ELR (cell line): Measurements from ENCODE around the gene CRTAP.
"Not testable (repeated sequence)": the region's sequence is repeated elsewhere in the genome, so short reads cannot be mapped to it uniquely, and the experiment has no call there.

Experiments
- DNase-seq: peaks from one replicate; pipeline ENCODE4 v3.0.0-alpha.2; 2015; ENCODE audit warnings: low read depth

Gene CRTAP

DNA sequence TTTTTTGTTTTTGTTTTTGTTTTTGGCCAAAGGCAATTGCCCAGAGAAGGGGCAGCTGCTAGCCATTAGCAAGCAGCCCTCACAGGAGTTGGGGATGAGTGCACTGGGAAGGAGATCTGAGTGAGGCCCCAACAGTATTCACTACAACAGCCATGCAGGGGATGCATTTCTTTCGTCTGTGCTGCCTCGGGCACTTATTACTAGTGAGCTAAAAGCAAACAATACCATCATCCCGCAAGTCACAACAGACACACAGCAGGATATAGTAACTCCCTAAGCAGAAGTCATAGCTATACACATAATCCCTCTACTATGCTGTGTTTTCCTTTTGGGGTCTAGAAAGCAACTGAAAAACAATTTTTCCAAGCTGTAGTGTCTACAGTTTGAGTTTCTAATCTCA, 27.2 kb downstream of the CRTAP start:
- DNase-seq = no peak

DNA sequence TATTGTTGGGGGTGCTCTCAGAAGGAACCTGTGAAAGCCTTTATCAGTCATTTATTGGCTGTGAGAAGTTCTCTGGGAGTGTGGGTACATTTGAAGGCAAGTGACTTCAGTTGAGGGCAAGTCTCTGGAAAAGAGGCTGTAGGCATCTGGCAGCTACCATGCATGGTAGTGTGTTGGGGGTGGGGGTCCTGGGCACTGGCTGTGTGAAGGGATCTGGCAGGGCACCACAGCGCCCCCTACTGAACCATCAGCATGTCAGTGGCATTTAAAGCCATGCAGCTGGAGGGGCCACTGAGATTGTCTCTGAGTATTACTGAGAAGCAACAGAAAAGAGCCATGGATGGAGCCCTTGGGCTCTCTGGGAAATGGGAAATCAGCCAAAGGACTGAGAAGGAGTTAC, 30.6 kb downstream of the CRTAP start:
- peak; percentile 28 for DNase-seq

DNA sequence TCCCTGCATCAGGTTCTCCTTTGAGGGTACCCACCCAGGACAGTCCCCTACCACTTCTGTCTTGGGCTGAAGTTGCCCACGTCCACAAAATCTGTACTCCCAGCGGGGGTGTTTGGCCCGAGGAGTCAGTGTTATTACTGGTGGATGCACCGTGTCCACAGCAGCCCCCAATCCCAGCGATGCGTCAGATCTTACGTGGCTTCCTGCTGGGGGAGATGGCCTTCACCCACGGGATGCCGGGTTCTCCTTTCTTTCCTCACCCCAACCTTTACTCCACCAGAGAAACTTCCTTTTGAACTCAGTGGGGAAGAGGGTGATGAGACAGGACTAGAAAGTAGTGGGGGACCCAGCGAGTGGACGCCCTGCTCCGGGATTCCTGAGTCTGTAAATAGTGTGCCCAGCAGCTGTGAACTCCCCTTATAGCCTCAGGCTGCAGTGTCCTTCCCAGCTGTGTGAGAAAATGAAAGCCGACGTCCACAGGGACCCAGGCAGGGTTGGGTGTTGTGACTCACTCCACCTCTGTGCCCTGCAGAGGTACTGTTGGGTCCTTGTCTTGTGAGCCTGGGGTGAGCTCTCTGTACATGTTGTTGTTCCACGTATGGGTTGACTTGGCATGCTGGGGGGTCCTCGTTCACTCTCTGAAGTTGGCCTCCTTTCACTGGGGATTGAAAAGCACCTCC, 31.5 kb downstream of the CRTAP start:
- no peak for DNase-seq

DNA sequence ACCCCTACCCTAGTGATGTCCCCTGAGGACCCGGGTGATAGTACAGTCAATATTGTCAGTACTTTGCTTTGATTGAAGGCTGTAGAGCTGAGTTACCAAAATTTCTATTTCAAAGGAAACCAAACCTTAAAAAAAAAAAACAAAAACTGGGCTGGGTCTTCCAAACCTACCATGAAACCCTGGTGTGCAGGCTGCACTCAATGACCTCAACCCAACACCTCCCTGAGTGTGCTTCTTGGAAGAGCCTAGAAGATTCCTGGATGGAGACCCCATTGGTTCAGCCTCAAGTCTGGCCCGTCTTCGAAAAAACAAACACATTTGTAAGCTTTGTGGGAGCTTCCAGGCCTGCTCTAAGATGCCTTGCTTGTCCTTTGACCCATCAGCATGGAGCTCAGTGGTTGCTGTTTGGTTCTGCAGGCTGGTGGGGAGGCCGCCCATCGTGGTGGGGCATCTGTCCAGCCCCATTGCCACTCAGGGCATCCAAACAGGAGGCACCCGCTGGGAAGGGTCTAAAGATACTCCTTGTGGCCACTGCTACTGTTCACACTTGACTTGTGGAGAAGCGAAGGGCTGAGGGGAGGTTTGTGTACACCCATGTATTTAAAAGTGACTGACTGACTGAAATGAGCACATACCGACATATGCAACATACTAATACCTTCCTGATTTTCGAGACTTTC, 32.2 kb downstream of the CRTAP start:
- DNase-seq = no peak

DNA sequence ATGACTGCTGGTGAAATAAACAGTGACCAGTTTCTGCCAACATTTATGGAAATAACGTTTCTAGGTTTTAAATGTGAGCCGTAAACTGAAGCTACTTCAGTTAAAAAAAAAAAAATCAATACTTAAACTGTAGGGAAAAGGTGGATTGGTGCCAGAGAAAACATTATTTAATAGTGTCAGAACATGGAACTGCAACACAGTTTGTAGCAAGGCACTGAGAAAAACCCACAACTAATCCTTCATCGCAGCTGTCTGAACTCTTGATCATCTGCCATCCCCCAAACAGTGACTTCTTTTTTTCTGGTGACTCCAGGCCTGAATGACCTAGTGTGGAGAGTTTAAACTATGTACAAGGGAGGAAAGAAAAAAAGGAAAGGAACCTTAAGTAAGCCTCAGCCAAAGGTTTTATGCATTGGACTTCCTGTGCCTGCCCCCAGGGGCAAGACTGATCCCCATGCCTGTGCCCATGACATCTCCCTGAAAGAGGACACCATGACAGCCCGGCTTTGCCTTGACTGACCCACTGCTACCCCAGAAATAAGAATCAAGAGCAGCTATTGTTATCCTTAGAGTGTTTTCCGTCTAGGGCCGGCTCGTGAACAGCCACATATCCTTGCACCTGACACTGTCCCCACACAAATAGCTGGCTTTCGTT, 33.1 kb downstream of the CRTAP start:
- peak; percentile 26 for DNase-seq

DNA sequence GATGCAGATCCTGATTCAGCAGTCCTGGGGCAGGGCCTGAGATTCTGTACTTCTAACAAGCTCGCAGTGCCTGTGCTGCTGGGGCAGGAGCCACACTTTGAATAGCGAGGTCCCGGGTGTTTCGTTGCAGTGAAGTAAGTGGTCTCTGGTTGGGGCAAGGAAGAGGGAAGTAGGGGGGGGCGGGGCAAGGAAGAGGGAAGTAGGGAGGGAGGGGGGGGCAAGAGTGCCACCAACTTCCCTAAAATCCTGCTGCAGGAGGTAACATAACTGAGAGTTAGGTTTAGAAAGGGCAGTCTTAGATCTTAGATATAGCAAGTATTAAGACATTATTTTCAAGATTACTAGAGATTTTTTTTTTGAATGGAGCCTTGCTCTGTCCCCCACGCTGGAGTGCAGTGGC, 35.5 kb downstream of the CRTAP start:
- no peak for DNase-seq

DNA sequence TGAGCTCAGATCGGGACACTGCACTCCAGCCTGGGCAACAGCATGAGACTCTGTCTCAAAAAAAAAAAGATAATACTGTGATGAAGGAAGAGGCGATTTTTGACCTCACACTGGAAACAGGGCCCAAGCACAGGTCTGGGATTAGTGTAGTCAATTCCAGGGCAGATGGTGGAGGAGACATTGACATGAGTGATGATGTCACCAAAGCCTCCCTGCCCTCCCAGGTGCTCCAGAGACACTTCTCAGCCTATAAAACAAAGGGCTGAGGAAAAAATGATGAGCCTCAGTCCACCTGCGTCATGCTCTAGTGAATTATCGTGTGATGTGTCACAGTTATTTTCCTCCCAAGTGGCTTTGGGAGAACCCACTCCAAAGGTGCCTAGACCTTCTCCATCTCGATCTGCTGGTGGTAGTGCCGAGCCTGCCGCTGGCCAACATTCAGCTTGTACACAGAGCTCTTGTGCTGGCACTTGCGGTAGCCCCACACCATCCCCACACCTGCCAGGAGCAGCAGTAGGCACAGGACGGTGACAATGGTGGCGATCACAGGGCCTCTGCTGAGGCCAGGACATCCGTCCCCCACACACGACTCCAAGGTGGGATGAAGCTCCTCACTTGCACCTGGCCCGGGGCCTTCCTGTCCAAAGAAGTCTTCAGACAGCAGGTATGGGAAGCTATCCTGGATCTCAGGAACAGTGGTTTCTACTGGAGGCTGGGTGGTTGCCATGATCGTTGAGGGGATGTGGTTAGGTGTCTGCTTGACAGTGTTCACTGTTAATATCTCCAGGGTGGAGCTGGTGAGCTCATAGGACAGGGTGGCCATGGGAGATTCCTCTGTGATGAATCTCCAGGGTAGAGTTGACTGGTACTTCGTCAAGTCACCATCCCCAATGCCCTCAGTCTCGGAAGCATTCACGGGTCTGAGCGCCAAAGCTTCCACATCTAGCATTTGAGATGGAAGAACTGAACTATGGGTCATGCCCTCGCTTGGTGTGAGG, 38.8 kb downstream of the CRTAP start:
- DNase-seq = peak; percentile 46

DNA sequence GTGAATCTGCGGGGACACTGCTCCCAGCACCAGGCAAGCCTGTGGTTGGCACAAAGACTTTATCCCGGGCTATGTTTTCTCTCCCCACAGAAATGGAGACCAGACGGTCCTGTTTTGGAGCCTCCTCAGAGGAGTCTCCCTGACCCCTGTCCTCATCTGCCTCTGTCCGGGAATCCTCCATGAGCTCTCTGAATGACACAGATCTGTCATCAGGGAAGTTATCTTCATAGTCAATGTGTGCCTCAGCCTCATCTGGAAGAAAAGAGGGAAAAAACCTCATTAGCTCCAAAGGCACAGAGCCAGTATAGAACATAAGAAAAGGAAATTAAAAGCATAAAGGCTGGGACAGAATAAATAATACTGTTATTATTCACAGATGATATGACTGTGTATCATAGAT, 40.0 kb downstream of the CRTAP start:
- DNase-seq = no peak

DNA sequence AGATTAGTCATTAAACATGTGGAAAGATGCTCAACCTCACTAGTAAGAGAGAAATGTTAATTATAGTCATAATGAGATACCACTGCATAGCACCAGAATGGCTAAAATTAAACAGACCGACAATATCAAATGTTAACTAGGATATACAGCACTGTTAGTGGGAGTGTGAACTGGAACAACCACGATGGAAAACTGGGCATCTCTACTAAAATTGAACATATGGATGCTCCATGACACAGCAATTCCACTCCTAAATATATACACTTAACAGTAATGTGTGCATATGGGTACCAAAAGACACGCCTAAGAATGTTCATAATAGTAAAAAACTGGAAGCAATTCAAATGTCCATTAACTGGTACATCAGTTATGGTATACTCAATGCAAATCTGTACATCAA, 41.5 kb downstream of the CRTAP start:
- no peak for DNase-seq

DNA sequence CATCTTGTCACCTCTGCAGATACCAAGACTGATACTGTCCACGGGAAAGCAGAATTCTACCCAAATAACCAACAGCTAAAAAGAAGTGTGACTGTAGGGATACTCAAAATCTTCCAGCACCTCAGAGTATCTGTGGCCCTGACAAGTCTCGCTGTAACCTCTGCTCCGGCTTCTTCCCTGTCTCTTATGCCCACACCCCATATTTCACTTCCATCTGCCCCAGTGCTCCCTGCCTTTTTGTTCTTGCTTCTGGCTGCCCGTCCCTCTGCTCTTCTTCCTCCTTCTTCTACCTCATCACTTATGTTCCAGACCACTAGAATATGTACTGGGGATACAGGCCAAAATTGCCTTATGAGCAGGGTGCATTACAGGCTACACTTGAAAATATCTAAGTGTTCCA, 45.4 kb downstream of the CRTAP start:
- no peak for DNase-seq

DNA sequence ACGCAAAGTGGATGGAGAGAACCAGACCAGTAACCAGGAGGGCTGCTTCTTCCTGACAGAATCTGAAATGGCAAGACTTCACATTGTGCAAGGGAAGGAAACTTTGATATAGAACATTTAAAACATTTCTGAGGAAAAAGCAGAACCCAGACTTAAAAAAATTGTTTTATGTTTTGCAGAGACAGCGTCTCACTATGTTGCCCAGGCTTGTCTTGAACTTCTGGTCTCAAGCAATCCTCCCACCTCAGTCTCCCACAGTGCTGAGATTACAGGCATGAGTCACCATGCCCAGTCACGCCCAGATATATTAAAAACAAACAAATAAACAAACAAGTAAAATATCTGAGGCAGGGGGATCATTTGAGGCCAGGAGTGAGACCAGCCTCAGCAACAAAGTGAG, 46.2 kb downstream of the CRTAP start:
- DNase-seq = no peak

DNA sequence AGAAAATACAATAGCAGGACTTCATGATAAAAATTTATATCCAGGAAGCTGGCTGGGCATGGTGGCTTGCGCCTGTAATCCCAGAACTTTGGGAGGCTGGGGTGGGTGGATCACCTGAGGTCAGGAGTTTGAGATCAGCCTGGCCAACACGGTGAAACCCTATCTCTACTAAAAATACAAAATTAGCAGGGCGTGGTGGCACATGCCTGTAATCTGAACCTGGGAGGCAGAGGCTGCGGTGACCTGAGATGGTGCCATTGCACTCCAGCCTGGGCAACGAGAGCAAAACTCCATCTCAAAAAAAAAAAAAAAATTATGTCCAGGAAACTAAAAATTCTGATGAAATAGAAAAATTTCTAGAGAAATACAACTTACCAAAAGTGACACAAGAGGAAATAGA, 48.8 kb downstream of the CRTAP start:
- not testable (repeated sequence) for DNase-seq

DNA sequence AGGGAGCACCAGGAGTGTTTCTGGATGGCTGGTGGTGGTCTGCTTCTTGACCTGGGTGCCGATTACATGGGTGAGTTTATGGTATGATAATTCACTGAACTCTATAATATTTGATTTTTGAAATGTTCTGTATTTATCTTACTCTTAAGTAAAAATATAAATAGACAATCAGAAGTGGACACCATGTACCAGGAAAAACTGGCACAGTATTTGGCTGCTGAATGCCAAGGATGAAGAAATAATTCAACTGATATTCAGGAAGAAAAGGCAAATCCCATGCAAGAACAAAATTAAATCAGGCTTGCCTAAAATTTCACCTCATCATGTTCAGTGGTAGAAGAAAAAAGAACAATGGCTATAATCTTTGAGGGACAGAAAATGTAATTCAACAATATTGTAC, 51.6 kb downstream of the CRTAP start:
- DNase-seq = no peak

DNA sequence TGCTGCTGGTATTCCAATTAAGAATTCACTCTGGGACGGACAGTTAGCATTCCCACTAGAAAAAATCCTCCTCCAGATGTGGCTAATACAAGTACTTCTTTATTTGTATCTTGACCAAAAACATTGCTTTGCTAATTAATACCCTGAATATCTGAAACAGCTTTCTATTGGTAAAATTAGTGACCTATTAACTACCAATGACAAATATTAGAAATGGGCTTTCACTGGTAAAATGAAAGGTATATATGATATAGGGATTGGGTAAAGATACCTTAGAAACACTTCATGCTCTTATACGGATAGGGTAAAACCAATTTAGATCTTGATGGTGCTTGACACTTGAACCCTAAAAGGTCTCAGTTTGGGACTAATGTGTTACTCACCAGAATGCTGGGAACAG, 52.3 kb downstream of the CRTAP start:
- no peak for DNase-seq

DNA sequence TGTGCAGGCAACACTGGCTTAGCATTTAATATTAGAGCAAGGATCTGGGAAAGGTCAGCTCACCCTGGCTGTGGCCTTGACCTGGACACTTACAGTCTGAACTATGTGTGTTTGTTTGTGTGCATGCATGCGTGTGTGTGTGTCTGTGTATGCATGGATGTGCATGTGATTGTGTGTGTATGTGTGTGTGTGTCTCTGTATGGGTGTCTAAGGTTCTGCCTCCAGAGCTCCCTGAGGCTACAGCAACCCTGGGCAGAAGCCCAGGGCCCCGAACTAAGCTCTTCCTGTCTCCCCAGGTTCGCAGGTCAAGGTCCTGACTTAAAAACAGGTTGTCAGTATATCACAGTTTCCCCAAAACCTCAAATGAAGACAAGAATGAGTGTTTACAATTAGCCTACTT, 53.5 kb downstream of the CRTAP start:
- DNase-seq = no peak

DNA sequence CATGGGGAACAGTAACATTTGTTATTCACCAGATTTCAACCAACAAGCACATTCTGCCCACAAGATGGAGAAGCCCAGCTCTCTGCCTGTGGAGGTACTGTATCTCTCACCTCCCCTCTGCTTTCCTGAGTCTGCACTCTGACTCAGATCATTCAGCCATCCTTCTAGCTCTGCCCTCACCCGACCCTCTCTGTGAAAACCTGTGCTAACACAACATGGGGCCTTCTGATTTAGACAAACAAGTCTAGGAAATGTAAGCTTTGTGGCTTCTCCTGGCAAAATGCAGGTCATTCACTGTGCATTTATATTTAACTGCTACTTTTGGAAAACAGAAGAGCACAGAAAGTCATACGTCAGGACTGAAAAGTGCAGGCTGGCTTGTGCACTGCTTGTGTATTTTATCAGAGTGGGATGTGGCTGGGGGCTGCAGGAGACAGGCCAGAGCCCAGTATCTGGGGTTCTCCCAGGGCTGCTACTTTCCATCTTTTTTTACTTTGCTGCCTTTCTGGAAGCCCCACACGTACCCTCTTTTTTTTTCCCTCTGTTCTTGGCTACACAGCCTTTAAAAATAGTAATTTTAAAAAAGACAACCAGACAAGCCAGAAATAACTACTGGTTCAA, 54.0 kb downstream of the CRTAP start:
- DNase-seq = no peak

DNA sequence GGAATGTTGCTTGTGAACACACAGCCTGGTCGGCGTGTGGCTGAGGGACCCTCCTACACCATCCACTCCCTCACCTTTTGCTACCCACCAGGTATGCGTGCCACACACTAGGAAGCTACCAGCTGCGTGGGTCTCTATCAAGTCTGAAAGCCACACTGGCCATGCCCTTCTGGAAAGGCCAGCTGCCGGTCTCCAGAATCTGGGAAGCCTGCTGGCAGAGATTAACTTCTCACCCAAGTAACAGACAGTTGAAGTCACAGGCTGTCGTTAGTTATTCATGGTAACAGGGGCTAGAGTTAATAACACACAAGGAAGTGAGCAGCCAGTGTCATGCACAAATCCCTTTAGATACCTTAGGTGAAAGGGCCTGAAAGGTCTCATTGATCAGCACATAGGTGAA, 56.7 kb downstream of the CRTAP start:
- no peak for DNase-seq

DNA sequence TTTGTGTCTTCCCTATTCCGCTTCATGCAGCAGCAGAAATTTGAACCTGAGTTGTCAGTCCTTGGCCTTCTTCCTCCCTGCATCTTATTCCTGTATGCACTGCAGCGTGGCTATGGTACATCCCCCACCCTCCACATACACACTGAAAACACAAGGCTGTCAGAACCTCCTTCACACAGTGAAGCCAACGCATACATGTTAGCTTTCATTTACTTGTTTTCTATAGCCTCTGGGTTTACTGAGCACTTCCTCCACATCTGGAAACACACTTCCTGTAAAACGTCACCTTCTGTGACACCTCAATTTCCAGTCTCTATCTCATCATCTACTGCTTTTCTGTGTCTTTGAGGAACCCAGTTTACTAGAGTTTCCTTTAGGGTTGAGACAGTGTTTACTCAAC, 57.8 kb downstream of the CRTAP start:
- no peak for DNase-seq

DNA sequence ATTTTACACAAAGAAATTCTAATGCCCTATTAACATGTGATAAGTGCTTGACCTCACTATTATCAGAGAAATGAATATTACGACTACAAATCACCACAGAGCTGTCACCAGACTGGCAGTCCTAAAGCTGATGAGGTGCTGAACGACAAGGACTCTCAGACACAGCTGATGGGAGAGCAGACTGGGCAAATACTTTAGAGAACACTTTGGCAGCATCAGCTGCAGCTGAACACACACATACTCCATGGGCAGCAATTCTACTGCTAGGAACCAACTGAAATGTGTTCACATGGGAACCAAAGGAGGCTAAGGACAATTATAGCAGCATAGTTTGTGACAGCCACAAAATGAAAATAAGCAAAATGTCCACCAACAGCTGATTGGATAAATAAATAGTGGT, 59.3 kb downstream of the CRTAP start:
- no peak for DNase-seq

DNA sequence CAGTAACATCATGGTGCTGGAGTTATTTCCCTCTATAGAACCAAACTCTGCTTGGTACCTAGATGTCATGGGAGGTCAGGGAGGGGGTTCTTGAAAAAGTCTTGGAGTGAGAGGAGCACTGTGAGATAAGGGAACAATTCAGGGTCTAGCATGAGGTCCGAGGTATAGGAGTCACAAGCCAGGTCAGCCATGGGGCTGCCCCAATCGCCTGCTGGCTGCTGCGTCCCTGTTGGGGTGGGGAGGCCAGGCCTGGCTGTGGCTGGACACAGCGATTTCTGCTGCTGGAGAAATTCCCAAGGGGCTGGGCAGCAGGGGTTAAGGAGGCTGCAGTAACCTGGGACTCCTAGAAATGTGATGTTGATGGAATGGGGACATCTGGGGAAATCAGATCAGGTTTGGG, 59.9 kb downstream of the CRTAP start:
- DNase-seq = no peak

DNA sequence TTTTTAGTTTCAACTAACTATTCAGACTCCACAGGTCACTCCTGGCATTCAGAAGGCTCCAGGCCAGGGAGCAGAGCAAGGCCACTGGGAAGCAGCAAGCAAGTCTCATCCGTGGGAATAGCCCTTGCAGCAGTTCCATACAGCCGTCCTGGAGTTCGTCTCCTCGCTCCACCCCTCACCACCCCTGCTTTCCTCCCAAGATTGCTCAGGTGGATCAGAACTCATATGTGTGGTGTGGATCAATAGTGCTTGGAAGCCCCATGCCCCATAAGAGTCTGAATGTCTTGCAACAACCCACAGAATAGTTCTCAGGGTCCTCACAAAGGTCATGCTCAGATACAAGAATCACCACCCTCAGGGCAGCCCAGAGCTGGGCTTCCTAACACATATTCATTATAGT, 60.3 kb downstream of the CRTAP start:
- no peak for DNase-seq
